Chondrocyte (in vitro differentiated cells): ENCODE data around the gene SCGB3A2. TPM values are rescaled to one million over a fixed set of nuclear protein-coding genes. Genes with fewer than 3 reads are reported as not detected.
"Not testable (repeated sequence)": the region's sequence is repeated elsewhere in the genome, so short reads cannot be mapped to it uniquely, and the experiment has no call there.

Experiments used
- DNase-seq: peaks from one replicate; pipeline ENCODE4 v3.0.0; 2021; ENCODE audit warnings: mixed read lengths, low spot score
- H3K27ac Mint-ChIP-seq: one replicate; pipeline ENCODE4 v1.8.0; 2021; ENCODE audit warnings: mild to moderate bottlenecking, moderate library complexity, mixed read lengths; ENCODE audit not compliant: unreplicated experiment
- H3K27me3 Mint-ChIP-seq: 2 replicates; pipeline ENCODE4 v1.8.0; 2021; ENCODE audit warnings: low read depth, mixed read lengths
- H3K36me3 Mint-ChIP-seq: 2 replicates; pipeline ENCODE4 v1.8.0; 2021; ENCODE audit warnings: low read depth, mixed read lengths
- H3K4me1 Mint-ChIP-seq: 2 replicates; pipeline ENCODE4 v1.8.0; 2021; ENCODE audit warnings: low read depth, mild to moderate bottlenecking, mixed read lengths
- H3K4me3 Mint-ChIP-seq: one replicate; pipeline ENCODE4 v1.8.0; 2021; ENCODE audit warnings: mild to moderate bottlenecking, moderate library complexity, mixed read lengths; ENCODE audit not compliant: unreplicated experiment
- H3K9me3 Mint-ChIP-seq: 2 replicates; pipeline ENCODE4 v1.8.0; 2021; ENCODE audit warnings: low read depth, mixed read lengths
- CTCF ChIP-seq: fragments of 200-600 bp; sonication (generic); IDR thresholded peaks from 2 replicates; pipeline ENCODE4 v1.5.0; 2021; ENCODE audit warnings: antibody characterized with exemption, mild to moderate bottlenecking, moderate library complexity
- total RNA-seq: library from RNA; stranded (reverse); gene quantifications from 3 replicates; pipeline ENCODE4 v1.2.1, GENCODE V29; 2021

Gene SCGB3A2
- total RNA-seq, 1 donor from 2014 or later: not detected

- Mint-ChIP-seq H3K9me3 (no peaks in the 10 kb centered on the region), H3K27ac (no peak overlapping the region), H3K4me3 (no peak overlapping the region), H3K27me3 (peaks cover 23% of the 10 kb centered on the region), H3K4me1 (peaks cover 3% of the 10 kb centered on the region), H3K36me3 (no peaks in the 10 kb centered on the region)
- no peak for TF ChIP-seq CTCF
- no peak for DNase-seq
Measured at GRCh38 chr5:147860641-147861025, 17.9 kb upstream of the SCGB3A2 start.

- H3K4me3 Mint-ChIP-seq: no peak overlapping the region
- H3K4me1 Mint-ChIP-seq: no peaks in the 10 kb centered on the region
- no peaks in the 10 kb centered on the region for H3K9me3 Mint-ChIP-seq
- H3K36me3 Mint-ChIP-seq: no peaks in the 10 kb centered on the region
- TF ChIP-seq CTCF: no peak
- DNase-seq: no peak
- no peak overlapping the region for H3K27ac Mint-ChIP-seq
- peaks cover 23% of the 10 kb centered on the region for H3K27me3 Mint-ChIP-seq
Measured at GRCh38 chr5:147863454-147864158, 14.9 kb upstream of the SCGB3A2 start.

- no peak for DNase-seq
- H3K9me3 Mint-ChIP-seq: no peaks in the 10 kb centered on the region
- H3K36me3 Mint-ChIP-seq: peaks cover 8% of the 10 kb centered on the region
- H3K4me3 Mint-ChIP-seq: no peak overlapping the region
- no peak for TF ChIP-seq CTCF
- peaks cover 7% of the 10 kb centered on the region for H3K4me1 Mint-ChIP-seq
- H3K27me3 Mint-ChIP-seq: peaks cover 64% of the 10 kb centered on the region
- H3K27ac Mint-ChIP-seq: no peak overlapping the region
Measured at GRCh38 chr5:147869112-147869511, 9.4 kb upstream of the SCGB3A2 start.

- not testable (repeated sequence) for H3K4me1 Mint-ChIP-seq, H3K4me3 Mint-ChIP-seq, H3K9me3 Mint-ChIP-seq, H3K27ac Mint-ChIP-seq, DNase-seq
- Mint-ChIP-seq H3K36me3 (peaks cover 13% of the 10 kb centered on the region), H3K27me3 (peaks cover 69% of the 10 kb centered on the region)
Measured at GRCh38 chr5:147869892-147870291, 8.6 kb upstream of the SCGB3A2 start.

- not testable (repeated sequence) for DNase-seq, H3K4me3 Mint-ChIP-seq, H3K9me3 Mint-ChIP-seq, H3K27ac Mint-ChIP-seq, H3K4me1 Mint-ChIP-seq
- peaks cover 87% of the 10 kb centered on the region for H3K27me3 Mint-ChIP-seq
- H3K36me3 Mint-ChIP-seq: peaks cover 14% of the 10 kb centered on the region
Measured at GRCh38 chr5:147871980-147872549, 6.4 kb upstream of the SCGB3A2 start.

GRCh38 chr5:147872744-147873435 lies 5.6 kb upstream of the SCGB3A2 start:
- not testable (repeated sequence) for H3K4me3 Mint-ChIP-seq, H3K27ac Mint-ChIP-seq, H3K4me1 Mint-ChIP-seq, H3K9me3 Mint-ChIP-seq, DNase-seq
- H3K36me3 Mint-ChIP-seq: peaks cover 14% of the 10 kb centered on the region
- H3K27me3 Mint-ChIP-seq: peaks cover 89% of the 10 kb centered on the region

- not testable (repeated sequence) for DNase-seq, H3K4me3 Mint-ChIP-seq, H3K4me1 Mint-ChIP-seq, H3K9me3 Mint-ChIP-seq, H3K27ac Mint-ChIP-seq
- Mint-ChIP-seq H3K27me3 (peaks cover 90% of the 10 kb centered on the region), H3K36me3 (peaks cover 14% of the 10 kb centered on the region)
Measured at GRCh38 chr5:147874118-147874875, 4.2 kb upstream of the SCGB3A2 start.
